A204.1 (cell line): ENCODE measurements around the gene CTIF.

Source experiments
- FAIRE-seq: peaks from 2 replicates; lab custom pipeline; 2012; peaks lifted over from hg19 to GRCh38; lab: Jason Lieb, UNC

CTIF gene

GRCh38 chr18:48871391-48872166, 332.7 kb downstream of the CTIF start:
- FAIRE-seq, result no peak

GRCh38 chr18:48872234-48873145, 333.7 kb downstream of the CTIF start:
- no peak for FAIRE-seq

DNA sequence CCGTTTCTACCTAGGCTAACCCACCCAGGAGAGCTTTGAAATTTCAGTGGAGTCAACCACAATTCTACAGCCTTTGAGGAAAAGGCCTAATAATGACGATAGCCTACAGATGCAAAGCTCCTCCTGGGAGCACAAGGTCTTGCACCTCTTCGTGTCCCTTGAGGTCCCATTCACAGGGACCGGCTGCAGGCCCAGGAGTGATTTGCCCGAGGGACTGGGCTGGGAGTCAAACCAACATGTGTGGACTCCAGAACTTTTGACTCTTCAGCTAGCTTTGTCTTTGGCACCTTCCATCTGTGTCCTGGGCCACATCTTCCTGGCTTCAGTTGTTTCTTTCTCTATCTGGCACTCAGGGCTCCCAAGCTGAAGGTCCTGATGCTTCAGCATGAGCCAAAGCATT, 335.4 kb downstream of the CTIF start:
- FAIRE-seq, result no peak

DNA sequence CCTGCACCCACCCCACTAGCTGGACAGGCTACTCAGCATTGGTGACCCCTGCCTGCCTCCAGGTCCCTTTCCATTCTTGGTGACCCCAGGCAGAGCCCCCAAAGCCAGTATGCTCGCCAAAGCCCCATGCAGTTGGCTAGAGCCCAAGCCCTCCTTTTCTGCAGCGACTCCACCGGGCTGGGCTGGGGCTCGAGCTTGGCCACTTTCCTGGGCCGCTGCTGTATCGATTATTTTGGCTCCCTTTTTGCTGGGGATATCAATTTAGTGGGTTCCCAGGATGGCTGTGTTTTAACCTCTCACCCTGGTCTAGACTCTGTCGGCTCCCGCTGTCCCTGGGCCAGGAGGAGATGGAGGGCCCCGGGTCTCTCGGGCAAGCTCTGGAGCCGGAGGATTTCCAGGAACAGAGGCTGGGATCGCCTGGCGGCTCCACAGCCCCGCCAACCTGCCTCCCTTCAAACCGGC, 335.9 kb downstream of the CTIF start:
- FAIRE-seq, result no peak

- no peak for FAIRE-seq
Measured at GRCh38 chr18:48875314-48875941, 336.6 kb downstream of the CTIF start.

- no peak for FAIRE-seq
Measured at GRCh38 chr18:48875942-48876511, 337.2 kb downstream of the CTIF start.

- FAIRE-seq, result no peak
Measured at GRCh38 chr18:48876590-48876989, 337.8 kb downstream of the CTIF start.

GRCh38 chr18:48877941-48878340, 339.1 kb downstream of the CTIF start:
- no peak for FAIRE-seq

DNA sequence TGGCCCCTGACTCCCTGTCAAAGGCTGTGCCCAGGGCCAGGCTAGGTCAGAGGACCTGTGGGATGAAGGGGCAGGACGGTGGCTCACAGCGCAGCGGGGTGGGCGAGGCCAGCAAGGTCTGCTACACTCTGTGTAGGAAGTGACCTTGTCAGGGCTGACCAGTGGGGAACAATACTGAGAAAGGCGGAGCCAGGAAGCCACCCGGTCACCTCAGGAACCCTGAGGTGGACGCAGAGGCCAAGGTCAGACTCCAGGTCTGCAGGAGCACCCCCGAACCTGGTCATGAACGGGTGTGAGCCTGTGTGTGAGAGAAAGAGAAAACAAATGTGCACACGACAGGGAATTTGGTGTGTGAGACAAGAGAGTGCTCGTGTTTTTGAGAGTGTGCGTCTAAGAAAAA, 339.6 kb downstream of the CTIF start:
- FAIRE-seq, result no peak

GRCh38 chr18:48879008-48879431, 340.2 kb downstream of the CTIF start:
- FAIRE-seq, result no peak

DNA sequence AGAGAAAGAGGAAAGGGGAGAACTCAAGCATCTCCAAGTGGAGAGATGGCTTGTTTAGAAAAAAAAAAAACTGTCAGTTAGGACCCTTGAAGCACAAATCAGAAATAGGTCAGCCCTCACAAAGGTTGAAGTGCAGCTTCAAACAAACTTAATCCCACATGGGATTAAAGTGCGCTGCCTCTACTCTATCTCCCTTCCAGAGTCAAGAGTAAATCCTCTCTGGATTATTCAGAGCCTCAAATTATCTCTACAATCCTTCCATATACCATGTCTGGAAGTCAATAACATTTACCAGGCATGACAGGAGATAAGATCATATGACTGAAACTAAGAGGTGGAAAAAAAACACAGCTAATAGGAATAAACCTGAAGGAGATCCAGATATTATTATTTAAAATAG, 342.1 kb downstream of the CTIF start:
- FAIRE-seq, result no peak

GRCh38 chr18:48882379-48882778, 343.5 kb downstream of the CTIF start:
- no peak for FAIRE-seq

DNA sequence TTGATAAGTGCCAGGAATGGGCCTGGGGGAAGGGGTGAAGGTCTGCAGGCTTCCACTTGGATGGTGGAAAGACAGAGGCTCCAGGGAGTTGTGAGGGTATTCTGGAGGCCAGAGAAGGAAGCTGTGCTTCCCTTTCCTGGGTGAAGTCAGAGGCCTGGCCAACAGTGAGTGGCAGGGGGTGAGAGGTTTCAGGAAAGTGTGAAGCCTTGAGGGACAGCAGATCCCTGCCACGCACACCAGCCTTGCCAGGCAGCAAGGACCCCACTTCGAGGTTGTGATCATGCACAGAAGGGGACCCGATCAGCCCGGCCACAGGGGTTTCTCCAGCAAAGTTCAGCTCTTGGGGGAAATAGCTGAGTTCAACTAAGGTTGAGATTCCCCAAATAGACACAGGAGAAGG, 345.5 kb downstream of the CTIF start:
- FAIRE-seq, result no peak

DNA sequence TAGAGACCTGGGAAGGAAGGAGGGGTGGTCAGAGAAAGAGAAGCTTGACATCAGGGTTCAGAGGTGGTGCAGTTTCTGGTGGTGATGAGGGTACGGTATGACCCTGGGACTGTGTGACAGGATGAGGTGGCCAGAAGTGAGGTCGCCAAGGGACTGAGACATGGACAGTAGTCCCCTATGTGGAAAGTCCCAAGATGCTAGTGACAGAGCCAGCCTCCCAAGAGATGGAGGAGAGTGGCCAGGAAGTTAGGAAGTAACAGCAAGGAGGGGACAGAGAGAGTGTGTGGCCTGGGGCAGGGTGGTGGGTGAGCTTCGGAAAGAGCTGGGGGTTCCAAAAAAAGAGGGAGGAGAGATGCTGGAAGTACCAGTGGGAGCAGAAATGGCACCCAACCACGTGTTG, 345.9 kb downstream of the CTIF start:
- no peak for FAIRE-seq

- FAIRE-seq, result no peak
Measured at GRCh38 chr18:48885266-48885923, 346.6 kb downstream of the CTIF start.

- no peak for FAIRE-seq
Measured at GRCh38 chr18:48885924-48886400, 347.1 kb downstream of the CTIF start.

DNA sequence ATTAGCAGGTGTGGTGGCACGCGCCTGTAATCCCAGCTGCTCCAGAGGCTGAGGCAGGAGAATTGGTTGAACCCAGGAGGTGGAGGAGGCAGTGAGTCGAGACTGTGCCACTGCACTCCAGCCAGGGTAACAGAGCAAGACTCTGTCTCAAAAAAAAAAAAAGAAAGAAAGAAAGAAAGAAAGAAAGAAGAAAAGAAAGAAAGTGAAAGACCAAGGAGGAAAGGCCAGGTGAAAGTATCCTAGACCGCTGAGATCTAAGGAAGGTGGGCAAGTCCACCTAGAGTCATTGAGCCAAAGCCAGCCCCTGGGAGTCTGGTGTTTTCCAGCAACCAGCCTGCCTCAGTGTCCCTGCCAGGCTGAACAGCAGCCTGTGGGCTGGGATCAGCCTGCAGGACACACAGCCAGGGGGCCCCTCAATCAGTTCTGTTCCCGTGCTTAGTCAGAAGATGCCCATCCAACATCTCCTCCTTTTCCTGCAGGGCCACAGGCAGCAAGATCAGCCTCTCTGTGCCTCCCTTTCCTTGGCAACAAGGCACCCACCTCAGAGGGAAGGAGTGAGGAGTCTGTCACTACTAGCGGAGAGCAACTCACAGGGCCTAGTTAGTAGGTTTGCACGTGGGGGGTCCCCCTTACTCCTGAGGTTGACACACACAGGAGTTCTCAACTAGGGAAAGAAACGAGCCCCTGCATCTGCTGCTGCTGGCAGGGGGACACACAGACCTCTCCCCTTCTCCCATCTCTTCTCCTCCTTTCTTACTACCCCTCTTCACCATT, 347.9 kb downstream of the CTIF start:
- FAIRE-seq, result no peak

DNA sequence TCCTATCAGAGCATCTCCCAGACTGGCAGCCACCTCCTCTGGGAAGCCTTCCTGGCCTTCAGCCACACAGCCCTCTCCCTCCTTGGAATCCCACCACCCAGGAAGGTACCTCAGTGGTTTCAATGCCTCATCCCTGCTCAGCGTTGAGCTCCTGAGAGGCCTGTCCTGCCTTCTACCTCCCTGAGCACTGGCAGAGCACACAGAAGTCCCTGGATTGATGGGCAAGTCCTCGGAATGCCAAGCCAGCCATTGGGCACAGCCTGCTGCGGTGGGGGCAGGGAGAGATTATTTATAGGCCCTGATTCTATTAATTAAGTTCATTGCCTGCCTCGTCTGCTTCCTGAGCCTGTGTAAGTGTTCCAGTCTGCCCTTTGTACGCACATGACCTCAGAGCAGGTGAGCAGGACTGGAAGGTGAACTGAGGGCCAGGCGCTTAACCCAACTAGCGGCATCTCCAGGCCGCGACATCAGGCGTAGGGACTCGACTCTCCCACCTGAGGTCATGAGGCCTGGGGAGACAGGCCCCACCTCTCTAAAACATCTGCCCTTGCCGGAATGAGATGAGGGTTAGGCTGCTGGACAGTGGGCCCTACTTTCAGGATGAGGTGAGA, 348.6 kb downstream of the CTIF start:
- no peak for FAIRE-seq

DNA sequence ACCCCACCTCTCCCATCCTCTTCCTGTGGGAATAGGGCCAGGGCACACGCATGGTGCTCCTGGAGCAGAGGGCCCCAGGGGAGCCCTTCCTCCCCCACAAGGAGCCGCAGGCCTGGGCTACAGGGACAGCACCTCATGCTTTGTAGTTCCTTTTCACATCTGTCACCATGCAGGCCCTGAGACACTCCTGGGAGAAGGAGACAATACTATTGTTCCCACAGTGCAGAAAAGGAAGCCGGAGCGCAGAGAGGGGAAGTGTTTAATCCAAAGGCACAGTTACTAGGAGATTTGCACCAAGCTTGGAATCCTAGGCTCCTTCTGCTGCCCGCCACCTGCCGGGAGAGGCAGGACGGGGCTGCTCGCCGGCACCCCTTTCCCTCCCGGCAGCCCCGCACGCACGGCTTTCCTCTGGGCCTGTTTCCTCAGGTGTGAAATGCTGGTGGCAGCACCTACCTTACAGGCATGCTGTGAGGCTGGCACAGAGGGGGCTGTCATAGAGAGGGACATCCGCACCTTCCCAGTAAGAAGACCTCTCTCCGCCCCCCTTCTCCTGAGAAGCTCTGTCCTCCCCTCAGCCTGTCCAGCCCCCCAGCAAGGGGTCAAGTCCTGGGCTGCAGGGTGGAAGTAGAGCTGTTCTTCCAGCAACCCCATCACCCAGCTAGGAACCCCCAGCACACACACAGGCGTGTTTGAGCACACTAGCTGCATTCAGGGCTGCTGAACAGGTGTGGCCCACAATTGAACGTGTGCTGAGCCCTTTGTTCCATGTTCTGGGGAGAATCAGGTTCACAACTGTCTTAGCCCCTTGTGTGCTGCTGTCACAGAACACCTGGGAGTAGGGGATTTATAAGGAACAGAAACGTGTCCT, 349.3 kb downstream of the CTIF start:
- no peak for FAIRE-seq

- FAIRE-seq, result no peak
Measured at GRCh38 chr18:48888773-48889080, 349.9 kb downstream of the CTIF start.
